ENCODE data around the gene GGCX. TPM values are rescaled to one million over a fixed set of nuclear protein-coding genes. Genes with fewer than 3 reads are reported as not detected.

Gene GGCX
- total RNA-seq, result 64.5 and 82.5 TPM in 2 replicates
- polyA plus RNA-seq, result 66.1 and 73.5 TPM in 2 replicates

DNA sequence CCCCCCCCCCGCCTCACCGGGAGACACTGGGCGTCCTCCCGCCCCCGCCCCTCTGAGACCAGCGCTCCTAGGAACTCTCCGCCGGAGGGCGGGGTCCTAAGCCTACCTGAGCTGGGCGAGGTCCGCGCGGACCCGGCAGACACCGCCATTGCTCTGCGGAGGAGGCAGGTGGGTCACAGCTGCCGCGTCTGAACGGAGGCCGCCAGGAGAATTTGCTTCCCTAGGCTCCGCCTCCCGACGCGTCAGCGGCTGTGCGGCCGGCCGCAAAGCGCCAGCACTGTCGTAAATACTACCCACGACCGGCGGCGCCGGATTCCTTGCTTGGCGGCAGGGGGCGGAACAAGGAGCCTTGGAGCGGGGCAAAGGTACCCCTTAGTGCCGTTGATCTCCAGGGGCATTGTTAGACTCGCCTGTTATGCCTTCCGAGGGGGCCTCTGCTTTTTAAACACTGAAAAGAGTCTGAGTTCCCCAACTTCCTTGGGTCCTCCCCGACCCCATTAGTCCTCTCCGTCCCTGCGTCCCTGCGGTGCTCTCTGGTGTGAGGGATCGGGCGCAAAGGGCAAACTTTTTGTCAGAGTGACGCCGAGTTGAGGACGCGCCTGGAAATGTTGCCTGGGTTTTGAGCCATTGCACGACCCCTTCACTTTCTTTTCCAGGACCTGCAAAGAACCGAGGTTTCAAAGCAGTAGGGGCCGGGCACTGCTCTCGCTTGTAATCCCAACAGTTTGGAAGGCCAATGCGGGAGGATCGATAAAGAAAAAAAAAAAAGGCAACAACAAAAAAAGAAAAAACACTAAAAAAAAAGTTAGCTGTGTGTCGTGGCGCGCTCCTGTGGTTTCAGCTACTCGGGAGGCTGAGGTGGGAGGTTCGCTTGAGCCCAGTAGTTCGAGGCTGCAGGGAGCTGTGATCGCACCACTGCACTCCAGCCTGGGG, at the start of gene GGCX:
Gene GGCX, minus strand, starts transcription at position 214 of the 933 bp plus-strand sequence. Its CDS starts 65 bp downstream, at position 149.
- 9% methylated on average over 52 of the region's 64 CpGs for WGBS (ENCODE audit: low lambda C conversion rate, missing lambda C conversion rate)
- no peaks in the 10 kb centered on the region for H3K9me3 ChIP-seq (ENCODE audit: low read depth)
- H3K79me2 ChIP-seq, result peaks cover 45% of the 10 kb centered on the region

DNA sequence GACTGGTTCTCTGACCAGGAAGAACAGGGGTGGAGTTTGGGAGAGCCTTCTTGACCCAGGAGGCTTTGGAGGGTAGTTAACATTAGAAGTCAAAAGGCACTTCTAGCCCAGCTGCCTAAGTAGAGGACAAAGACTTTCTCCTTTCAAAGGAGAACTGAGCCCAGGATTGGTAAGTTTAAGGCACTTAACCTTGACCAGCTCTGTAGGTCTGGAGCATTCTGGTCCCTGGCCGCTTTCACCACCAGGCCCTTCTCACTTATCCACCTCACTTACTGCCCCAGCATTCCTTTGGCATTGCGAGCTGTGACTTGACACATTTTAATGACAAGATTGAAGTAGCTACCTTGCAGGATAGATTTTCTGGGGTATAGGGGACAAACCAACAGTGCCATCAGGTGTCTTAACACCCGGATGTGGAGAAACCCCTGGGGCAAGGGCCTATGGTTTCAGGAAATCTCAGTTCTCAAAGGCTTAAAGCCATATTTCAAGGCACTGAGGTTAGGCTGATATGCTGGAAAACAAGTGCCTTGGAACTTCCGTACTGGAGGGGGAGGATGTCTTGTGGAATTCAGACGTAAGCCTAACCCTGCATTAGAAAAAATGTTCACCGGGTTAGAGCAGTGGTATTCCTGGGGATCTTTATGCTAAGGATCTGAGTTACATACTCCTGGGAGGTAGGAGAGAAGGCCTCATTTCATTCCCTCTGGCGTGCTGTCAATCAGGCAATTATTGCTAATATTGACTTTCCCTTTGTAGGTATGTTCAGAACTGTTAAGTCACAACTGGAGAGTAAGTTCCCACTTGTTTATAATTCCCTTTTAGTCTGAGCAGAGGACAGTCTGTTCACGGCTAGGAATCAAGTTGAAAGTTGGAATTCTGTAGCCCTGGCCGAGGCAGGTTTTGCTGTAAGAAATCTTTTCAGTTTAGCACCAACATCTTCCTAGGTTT, 46.2 kb upstream of the GGCX start:
- Histone ChIP-seq H3K9me2 (replicated peaks; ENCODE audit: insufficient read depth) (no peaks in the 10 kb centered on the region), H3K4me2 (no peak overlapping the region), H3K4me3 (no peak overlapping the region), H4K20me1 (ENCODE audit: insufficient read depth, poor library complexity, severe bottlenecking) (peaks cover 2% of the 10 kb centered on the region), H2AFZ (no peak overlapping the region), H3K9me3 (ENCODE audit: low read depth) (no peaks in the 10 kb centered on the region), H3K79me2 (peaks cover 45% of the 10 kb centered on the region), H3K27me3 (no peaks in the 10 kb centered on the region), H3K4me1 (ENCODE audit: insufficient read depth) (peaks cover 35% of the 10 kb centered on the region), H3K36me3 (replicated peaks; ENCODE audit: insufficient read depth, low read depth) (no peaks in the 10 kb centered on the region), H3K27ac (peak overlapping the region; percentile 73)
- 87% methylated on average over 9 of the region's 9 CpGs for WGBS (ENCODE audit: low lambda C conversion rate, missing lambda C conversion rate)
- TF ChIP-seq EZH2 (IDR thresholded peaks at IDR 0.05; ENCODE audit: borderline replicate concordance) (no peak), EZH2phosphoT487 (IDR thresholded peaks at IDR 0.05; ENCODE audit: low read depth, severe bottlenecking, unreplicated experiment) (no peak), CTCF (IDR thresholded peaks at IDR 0.05; ENCODE audit: poor library complexity) (no peak)
- no peak for DNase-seq (ENCODE audit: low spot score)

More for the DNA sequence above, at the start of gene GGCX:
- Histone ChIP-seq H3K4me1 (ENCODE audit: insufficient read depth) (peaks cover 15% of the 10 kb centered on the region), H3K27ac (peak within 1 kb of the TSS; percentile 96), H3K27me3 (no peaks in the 10 kb centered on the region), H4K20me1 (ENCODE audit: insufficient read depth, poor library complexity, severe bottlenecking) (no peaks in the 10 kb centered on the region), H3K4me2 (peak within 1 kb of the TSS; percentile 93), H3K4me3 (peak within 1 kb of the TSS; percentile 64), H3K9me2 (replicated peaks; ENCODE audit: insufficient read depth) (no peaks in the 10 kb centered on the region), H2AFZ (peak within 1 kb of the TSS; percentile 88), H3K36me3 (replicated peaks; ENCODE audit: insufficient read depth, low read depth) (no peaks in the 10 kb centered on the region)
- peak; percentile 98 for DNase-seq (ENCODE audit: low spot score)
- TF ChIP-seq EZH2phosphoT487 (IDR thresholded peaks at IDR 0.05; ENCODE audit: low read depth, severe bottlenecking, unreplicated experiment) (no peak), EZH2 (IDR thresholded peaks at IDR 0.05; ENCODE audit: borderline replicate concordance) (no peak), CTCF (IDR thresholded peaks at IDR 0.05; ENCODE audit: poor library complexity) (no peak)

DNA sequence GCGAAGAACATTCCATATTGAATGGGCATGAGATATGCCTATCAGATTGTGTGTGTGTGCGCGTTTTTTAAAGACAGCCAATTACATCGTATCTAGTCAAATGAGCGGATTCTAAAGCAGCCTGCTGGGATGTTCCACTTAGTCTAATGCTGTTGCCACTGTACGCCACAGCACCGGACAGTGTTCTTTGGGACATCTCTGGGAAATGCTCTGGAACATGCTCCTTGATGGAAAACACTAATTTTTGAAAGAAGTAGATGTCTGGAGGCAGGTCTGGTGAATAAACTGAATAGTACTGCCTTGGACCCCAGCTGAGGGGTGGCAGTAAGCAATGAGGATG, 44.8 kb upstream of the GGCX start:
- H3K27ac ChIP-seq, result peak overlapping the region; percentile 73
- no peaks in the 10 kb centered on the region for H3K9me3 ChIP-seq (ENCODE audit: low read depth)
- peaks cover 1% of the 10 kb centered on the region for H4K20me1 ChIP-seq (ENCODE audit: insufficient read depth, poor library complexity, severe bottlenecking)
- H3K36me3 ChIP-seq (replicated peaks; ENCODE audit: insufficient read depth, low read depth), result no peaks in the 10 kb centered on the region
- no peak overlapping the region for H3K4me3 ChIP-seq
- TF ChIP-seq CTCF (IDR thresholded peaks at IDR 0.05; ENCODE audit: poor library complexity), result no peak
- TF ChIP-seq EZH2phosphoT487 (IDR thresholded peaks at IDR 0.05; ENCODE audit: low read depth, severe bottlenecking, unreplicated experiment), result no peak
- no peak for TF ChIP-seq EZH2 (IDR thresholded peaks at IDR 0.05; ENCODE audit: borderline replicate concordance)
- peaks cover 40% of the 10 kb centered on the region for H3K4me1 ChIP-seq (ENCODE audit: insufficient read depth)
- H3K9me2 ChIP-seq (replicated peaks; ENCODE audit: insufficient read depth), result no peaks in the 10 kb centered on the region
- DNase-seq (ENCODE audit: low spot score), result no peak
- 71% methylated on average over 7 of the region's 7 CpGs for WGBS (ENCODE audit: low lambda C conversion rate, missing lambda C conversion rate)
- peaks cover 46% of the 10 kb centered on the region for H3K79me2 ChIP-seq
- H3K4me2 ChIP-seq, result peak overlapping the region; percentile 60
- H2AFZ ChIP-seq, result no peak overlapping the region
- no peaks in the 10 kb centered on the region for H3K27me3 ChIP-seq

Measured in hepatocyte (in vitro differentiated cells).